ENCODE data around the gene HAL. TPM values are rescaled to one million over a fixed set of nuclear protein-coding genes. Genes with fewer than 3 reads are reported as not detected.
"Not testable (repeated sequence)": the region's sequence is repeated elsewhere in the genome, so short reads cannot be mapped to it uniquely, and the experiment has no call there.

The HAL gene
- total RNA-seq, 2 donors from 2014 or later = 0.26 to 0.27 TPM

- ATAC-seq = no peak
- no peak for DNase-seq
- intact Hi-C loops (cut with DNase I) = no loop called here
These were observed 9.2 kb downstream of the HAL start for GRCh38 chr12:95986635-95987570.

- ATAC-seq (no peak), DNase-seq (no peak)
- intact Hi-C loops (cut with DNase I) = no loop called here
These were observed 11.5 kb downstream of the HAL start for GRCh38 chr12:95984682-95985081.

- ATAC-seq = no peak
- DNase-seq = no peak
- intact Hi-C loops (cut with DNase I) = no loop called here
These were observed 13.5 kb downstream of the HAL start for GRCh38 chr12:95982602-95983001.

DNA sequence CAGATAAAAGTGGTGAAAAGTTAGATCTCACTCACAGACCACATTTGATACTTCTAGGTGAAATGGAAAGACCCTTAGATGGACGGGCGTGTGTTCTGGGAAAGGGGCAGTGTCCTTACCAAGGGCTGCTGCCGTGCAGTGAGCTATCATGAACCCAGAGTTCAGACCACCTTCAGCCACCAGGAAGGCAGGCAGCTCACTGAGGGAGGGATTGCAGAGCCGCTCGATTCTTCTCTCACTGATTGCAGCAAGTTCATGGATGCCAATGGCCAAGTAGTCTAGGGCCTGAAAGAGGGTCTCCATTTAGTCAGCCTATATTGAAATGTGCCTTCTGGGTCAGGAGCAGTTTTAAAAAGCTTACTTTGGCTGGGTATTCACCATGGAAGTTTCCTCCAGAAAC lies 15.7 kb downstream of the HAL start:
- DNase-seq (no peak), ATAC-seq (no peak)
- intact Hi-C loops (cut with DNase I) = no loop called here

DNA sequence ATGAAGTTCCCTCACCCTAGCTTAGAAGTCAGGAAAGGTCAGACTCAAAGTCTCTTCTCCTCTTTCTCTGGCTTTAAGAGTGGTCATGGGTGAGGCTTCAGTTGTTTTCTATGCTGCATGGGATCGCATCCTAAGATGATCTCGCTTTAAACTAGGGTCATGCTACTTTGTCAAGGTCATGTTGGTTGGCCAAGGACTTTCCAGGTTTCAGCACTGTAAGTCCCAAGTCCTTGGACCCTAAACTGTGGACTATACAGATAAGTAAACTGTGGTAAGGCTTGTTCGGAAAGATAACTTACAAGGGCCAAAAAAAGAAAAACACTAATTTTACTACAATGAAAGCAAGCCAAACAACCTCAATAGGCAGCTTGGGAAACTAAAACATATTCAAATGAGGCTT lies 17.4 kb downstream of the HAL start:
- DNase-seq (no peak), ATAC-seq (no peak)
- intact Hi-C loops (cut with DNase I) = no loop called here

DNA sequence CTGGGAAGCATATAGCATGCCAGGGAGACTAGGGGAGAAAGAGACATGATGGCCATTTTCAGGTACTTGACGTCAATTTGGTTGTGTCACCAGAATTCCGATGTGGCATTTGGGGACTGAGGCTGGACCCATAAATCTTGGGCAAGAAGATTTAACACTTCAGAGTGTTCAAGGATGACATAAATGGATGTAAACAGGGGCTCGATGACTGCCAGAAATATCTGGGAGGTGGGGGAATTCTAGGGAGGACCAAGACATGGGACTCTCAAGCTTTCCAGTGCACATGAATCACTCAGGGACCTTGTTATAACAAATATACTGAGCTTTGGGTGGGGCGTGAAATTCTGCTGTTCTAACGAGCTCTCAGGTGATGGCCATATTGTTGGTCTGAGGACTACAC lies 17.8 kb downstream of the HAL start:
- DNase-seq = no peak
- ATAC-seq = no peak
- intact Hi-C loops (cut with DNase I) = no loop called here

GRCh38 chr12:95977764-95978305 lies 18.3 kb downstream of the HAL start:
- intact Hi-C loops (cut with DNase I) = no loop called here
- ATAC-seq = no peak
- DNase-seq = no peak

GRCh38 chr12:95976416-95976832 lies 19.7 kb downstream of the HAL start:
- ATAC-seq (no peak), DNase-seq (no peak)
- intact Hi-C loops (cut with DNase I) = no loop called here

DNA sequence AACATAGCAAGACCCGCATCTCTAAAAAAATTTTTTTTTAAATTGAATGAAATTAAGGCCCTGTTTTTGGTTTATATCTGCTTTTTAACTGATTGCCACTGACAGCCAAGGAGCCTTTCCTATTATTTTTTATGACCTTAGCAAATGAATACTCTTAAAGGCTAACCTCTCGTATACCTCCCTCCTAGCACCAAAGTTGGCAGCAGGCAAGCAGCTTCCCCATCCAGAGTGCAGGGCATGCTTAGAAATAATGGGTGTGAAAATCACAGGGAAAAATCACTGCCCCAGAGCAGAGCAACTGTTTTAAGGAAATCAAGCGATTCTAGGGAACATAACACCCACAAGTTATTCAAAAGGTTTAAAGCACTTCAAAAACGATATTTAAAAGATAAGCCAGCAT lies 20.7 kb downstream of the HAL start:
- ATAC-seq (no peak), DNase-seq (no peak)
- intact Hi-C loops (cut with DNase I) = no loop called here

DNA sequence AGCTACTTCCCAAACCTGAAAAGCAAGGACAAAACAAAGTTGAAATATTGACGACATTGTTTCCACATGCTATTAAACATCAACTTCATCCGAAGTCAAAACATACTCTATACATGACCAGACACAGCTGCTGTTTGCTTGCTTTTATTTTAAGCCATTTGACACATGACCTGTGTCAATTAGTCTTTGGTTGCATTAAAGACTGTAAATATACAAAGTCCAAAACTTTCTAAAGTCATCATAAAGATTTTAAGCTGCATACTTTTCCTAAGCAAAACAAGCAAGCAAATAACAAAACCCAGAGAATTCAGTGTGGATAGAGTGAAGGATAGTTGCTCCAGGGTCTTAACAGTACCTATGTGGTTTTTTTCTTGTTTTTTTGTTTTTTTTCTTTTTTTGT lies 21.8 kb downstream of the HAL start:
- intact Hi-C loops (cut with DNase I) = no loop called here
- ATAC-seq = no peak
- no peak for DNase-seq

GRCh38 chr12:95972832-95973456 lies 23.2 kb downstream of the HAL start:
- intact Hi-C loops (cut with DNase I) = no loop called here
- DNase-seq = no peak

DNA sequence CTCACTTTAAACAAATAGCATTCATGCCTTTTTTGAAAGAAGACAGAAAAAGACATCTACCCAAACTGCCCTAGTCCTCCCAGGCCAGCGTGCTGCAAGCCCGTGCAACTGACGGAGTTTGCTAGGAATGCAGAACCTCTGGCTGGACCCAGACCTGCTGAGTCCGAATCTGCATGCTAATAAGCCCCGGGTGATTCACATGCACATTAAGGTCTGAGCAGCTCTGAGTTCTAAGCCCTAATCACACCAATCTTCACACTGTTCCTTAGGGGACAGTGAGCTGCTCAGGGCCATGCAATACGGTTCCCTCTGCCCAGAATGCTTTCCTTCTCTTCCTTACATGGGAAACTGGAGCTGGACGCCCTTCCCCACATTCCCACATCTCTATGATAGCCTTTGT lies 25.2 kb downstream of the HAL start:
- ATAC-seq (no peak), DNase-seq (no peak)
- intact Hi-C loops (cut with DNase I) = no loop called here

More at GRCh38 chr12:95972832-95973456, 23.2 kb downstream of the HAL start:
- no peak for ATAC-seq

DNA sequence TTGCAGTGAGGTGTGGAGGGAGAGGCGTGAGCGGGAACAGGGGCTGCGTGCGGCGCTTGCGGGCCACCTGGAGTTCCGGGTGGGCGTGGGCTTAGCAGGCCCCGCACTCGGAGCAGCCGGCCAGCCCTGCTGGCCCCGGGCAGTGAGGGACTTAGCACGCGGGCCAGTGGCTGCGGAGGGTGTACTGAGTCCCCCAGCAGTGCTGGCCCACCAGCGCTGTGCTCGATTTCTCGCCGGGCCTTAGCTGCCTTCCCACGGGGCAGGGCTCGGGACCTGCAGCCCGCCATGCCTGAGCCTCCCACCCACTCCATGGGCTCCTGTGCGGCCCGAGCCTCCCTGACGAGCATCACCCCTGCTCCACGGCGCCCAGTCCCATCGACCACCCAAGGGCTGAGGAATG lies 27.0 kb downstream of the HAL start:
- ATAC-seq; intact Hi-C loops (cut with DNase I); DNase-seq: not testable (repeated sequence)

GRCh38 chr12:95967301-95967700 lies 28.8 kb downstream of the HAL start:
- DNase-seq (no peak), ATAC-seq (no peak)
- intact Hi-C loops (cut with DNase I) = no loop called here

- DNase-seq (no peak), ATAC-seq (no peak)
- intact Hi-C loops (cut with DNase I) = no loop called here
These were observed 29.8 kb downstream of the HAL start for GRCh38 chr12:95966287-95966870.

- no peak for ATAC-seq
- no peak for DNase-seq
- intact Hi-C loops (cut with DNase I) = no loop called here
These were observed 33.0 kb downstream of the HAL start for GRCh38 chr12:95963096-95963495.

- DNase-seq = no peak
- intact Hi-C loops (cut with DNase I) = no loop called here
- ATAC-seq = no peak
These were observed 33.9 kb downstream of the HAL start for GRCh38 chr12:95962222-95962621.

DNA sequence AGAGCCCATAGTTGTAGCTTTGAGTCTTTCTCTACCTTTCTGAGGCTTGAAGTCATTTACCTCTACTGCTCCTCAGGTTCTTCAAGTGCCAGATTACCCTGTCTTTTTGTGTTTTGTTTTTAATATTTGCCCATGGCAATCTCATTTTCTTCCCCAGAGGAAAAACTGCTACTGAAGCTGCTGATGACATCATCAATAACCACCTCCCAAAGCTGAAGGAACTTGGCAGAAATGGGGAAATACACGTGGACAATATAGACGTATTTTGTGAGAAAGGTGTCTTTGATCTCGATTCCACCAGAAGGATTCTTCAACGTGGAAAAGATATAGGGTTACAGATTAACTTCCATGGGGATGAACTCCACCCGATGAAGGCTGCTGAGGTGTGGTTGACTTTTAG lies 35.9 kb downstream of the HAL start:
- ATAC-seq = no peak
- intact Hi-C loops (cut with DNase I) = no loop called here
- no peak for DNase-seq

GRCh38 chr12:95959107-95959506 lies 37.0 kb downstream of the HAL start:
- intact Hi-C loops (cut with DNase I) = no loop called here
- DNase-seq = no peak
- ATAC-seq = no peak

DNA sequence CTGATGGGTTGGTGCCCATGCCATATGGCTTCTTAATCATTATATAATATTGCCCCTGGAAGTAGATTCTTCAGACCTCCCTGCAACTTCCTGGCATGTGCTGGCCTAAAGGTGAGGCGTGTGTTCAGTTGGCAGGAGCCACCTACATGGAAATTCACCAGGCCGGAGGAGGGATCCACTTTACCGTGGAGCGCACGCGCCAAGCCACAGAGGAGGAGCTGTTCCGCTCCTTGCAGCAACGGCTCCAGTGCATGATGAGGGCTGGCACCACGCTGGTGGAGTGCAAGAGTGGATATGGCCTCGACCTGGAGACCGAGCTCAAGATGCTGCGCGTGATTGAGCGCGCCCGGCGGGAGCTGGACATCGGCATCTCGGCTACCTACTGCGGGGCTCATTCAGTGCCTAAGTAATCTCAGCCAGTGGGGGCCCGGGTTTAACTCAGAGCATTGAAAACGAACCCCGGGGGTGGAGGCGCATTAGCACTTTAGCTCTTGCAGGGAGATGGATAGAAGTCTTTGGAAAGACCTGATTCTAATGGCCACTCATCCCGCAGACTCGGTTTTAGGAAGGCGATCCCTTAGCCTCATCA lies 39.5 kb downstream of the HAL start:
- no peak for ATAC-seq
- intact Hi-C loops (cut with DNase I) = no loop called here
- DNase-seq = no peak
